ENCODE results near the gene ZCWPW1.
"Not testable (repeated sequence)": the region's sequence is repeated elsewhere in the genome, so short reads cannot be mapped to it uniquely, and the experiment has no call there.

- TF ChIP-seq EZH2 (IDR thresholded peaks at IDR 0.05; ENCODE audit: borderline replicate concordance, low read depth, low read length, poor library complexity, severe bottlenecking): not testable (repeated sequence)
- TF ChIP-seq, protein P1, sequence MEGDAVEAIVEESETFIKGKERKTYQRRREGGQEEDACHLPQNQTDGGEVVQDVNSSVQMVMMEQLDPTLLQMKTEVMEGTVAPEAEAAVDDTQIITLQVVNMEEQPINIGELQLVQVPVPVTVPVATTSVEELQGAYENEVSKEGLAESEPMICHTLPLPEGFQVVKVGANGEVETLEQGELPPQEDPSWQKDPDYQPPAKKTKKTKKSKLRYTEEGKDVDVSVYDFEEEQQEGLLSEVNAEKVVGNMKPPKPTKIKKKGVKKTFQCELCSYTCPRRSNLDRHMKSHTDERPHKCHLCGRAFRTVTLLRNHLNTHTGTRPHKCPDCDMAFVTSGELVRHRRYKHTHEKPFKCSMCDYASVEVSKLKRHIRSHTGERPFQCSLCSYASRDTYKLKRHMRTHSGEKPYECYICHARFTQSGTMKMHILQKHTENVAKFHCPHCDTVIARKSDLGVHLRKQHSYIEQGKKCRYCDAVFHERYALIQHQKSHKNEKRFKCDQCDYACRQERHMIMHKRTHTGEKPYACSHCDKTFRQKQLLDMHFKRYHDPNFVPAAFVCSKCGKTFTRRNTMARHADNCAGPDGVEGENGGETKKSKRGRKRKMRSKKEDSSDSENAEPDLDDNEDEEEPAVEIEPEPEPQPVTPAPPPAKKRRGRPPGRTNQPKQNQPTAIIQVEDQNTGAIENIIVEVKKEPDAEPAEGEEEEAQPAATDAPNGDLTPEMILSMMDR (conservative IDR thresholded peaks at IDR 0.05; ENCODE audit: low read depth, low read length): not testable (repeated sequence)
Observed at GRCh38 chr7:100438731-100439130, 10.2 kb upstream of the ZCWPW1 start.

All from A673 (cell line).